ENCODE measurements around the gene GPX4.

The GPX4 gene

DNA sequence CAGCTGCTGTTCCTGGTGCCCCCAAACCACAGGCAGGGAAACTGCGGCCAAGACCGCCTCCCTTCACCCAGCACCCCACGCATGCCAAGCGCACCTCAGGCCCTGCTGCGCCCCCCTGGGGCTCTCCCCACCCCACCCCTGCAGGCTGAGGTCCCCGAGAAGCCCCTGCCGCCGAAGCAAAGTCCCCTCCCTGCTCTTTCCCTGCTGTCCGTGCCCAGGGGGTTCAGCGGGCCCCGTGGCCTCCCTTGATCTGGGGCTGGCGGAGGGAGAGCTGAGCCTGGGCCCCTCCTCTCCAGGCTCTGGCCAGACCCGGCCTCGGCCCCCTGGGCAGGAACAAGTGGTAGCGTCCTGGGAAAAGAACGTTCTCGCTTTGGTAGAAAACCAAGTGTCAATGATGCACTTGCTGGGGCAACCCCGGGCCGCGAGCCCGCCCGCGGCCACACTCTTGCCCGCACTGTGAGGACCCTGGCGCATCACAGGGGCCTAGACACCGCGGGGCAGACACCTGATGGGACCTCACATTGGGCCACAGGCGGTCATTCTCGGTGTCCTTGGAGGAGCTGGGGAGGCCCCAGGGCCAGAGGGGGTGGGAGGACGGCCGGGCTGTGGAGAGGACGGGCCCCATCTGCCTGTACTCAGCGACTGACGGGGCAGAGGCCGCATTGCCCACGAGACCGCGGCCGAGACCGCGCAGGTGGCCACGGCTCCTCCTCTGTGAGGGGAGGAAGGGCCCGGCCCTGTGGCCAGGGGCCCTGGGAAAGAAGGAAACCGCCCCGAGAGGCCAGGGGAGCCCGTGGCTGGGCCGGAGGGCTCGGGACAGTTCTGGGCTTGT is 29.0 kb downstream of the GPX4 start:
- peak; percentile 55 for DNase-seq

GRCh38 chr19:1133471-1133929 is 29.7 kb downstream of the GPX4 start:
- DNase-seq = peak; percentile 85

DNA sequence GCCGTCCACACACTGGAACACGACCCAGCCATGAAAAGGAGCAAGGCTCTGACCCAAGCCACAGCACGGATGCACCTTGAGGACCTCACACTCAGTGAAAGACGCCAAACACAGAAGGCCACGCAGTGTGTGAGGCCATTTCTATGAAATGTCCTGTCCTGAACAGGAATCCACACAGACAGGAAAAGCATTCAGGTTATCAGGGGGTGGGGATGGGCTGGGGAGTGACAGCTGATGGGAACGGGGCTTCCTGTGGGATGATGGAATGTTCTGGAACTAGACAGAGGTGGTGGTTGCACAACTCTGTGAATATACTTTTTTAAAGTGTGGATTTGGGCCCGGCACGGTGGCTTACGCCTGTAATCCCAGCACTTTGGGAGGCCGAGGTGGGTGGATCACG is 30.6 kb downstream of the GPX4 start:
- DNase-seq = no peak

DNA sequence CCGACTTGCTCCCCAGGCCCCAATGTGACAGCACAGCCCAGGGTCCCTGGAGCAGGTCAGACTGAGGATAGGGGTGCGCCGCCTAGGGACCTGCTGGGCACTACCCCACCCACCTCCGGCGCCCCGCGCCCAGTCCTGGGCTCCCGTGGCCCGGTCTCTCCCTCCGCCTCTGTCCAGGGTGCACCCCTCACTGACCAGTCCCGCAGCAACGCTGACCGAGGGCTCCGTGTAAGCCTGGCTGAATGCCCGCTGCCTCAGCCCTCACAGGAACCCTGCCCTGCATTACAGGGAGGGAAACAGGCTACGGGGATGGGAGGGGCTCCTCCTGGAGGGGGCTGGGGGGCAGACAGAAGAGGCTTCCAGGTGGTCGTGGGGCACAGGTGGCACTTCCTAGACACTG is 31.7 kb downstream of the GPX4 start:
- no peak for DNase-seq

DNA sequence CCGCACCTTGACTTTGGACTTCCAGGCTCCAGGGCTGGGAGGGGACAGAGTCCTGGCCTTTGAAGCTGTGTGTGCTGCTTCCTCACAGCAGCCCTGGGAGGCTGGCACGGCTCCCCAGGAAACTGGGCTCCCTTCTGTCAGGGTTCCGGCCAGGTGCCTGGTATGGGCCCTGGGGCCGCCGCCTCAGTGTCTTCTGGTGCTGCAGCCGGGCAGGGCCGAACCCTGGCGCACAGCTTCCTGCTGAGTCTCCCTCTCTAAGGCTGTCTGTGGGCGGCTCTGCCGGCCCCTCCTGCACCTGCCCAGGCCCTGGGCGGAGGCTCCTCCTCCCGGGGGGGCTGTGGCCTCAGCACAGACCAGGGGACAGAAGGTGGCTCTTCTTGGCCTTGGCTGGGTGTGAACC is 32.4 kb downstream of the GPX4 start:
- no peak for DNase-seq

GRCh38 chr19:1136621-1137317 is 33.0 kb downstream of the GPX4 start:
- DNase-seq = no peak

- DNase-seq = no peak
These were observed 34.3 kb downstream of the GPX4 start for GRCh38 chr19:1138121-1138520.

GRCh38 chr19:1139126-1139525 is 35.3 kb downstream of the GPX4 start:
- no peak for DNase-seq

DNA sequence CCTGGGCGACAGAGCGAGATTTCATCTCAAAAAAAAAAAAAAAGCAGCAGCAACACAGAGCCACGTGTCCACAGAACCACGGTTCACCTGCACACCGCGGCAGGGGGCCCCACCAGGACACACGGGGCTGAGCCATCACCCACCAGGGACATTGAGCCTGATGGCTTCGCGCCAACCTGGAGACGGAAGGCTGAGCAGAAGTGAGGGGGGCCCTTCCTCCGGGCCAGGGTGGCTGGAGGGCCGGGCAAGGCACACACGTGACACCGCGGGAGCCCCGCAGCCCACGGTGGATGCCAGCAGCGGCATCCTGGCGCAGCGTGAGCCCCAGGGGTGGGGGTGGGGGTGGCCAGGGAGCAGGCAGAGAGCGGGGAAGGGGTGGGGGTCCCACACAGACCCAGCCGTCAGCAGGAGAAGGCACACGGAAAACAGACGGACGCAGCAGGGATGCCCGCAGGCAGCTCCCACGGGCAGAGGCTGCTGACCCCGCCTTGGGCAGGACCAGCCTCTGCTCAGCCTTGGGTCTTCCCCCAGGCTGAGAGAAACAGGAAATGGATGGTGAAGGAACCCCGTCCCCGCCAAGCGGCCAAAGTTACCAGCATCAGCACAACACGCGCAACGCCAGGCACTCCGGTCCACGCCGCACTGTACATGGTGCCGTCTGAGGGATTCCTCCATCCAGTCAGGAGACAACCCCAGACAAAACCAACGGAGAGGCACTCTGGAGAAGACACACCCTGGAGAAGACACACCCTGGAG is 36.7 kb downstream of the GPX4 start:
- no peak for DNase-seq

- no peak for DNase-seq
These were observed 38.1 kb downstream of the GPX4 start for GRCh38 chr19:1141944-1142343.

- DNase-seq = no peak
These were observed 40.1 kb downstream of the GPX4 start for GRCh38 chr19:1143828-1144399.

DNA sequence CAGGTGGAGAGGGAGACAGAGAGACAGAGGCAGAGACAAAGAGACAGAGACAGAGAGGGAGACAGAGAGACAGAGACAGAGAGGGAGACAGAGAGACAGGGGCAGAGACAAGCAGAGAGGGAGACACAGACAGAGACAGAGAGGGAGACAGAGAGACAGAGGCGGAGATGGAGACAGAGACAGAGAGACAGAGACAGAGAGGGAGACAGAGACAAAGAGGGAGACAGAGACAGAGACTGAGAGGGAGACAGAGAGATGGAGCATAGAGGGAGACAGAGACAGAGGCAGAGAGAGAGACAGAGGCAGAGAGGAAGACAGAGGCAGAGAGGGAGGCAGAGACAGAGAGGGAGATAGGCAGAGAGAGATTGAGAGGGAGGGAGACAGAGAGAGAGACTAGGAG is 40.9 kb downstream of the GPX4 start:
- DNase-seq = no peak

GRCh38 chr19:1145635-1146411 is 42.0 kb downstream of the GPX4 start:
- no peak for DNase-seq

GRCh38 chr19:1146412-1146699 is 42.6 kb downstream of the GPX4 start:
- DNase-seq = no peak

GRCh38 chr19:1146858-1147780 is 43.3 kb downstream of the GPX4 start:
- no peak for DNase-seq

DNA sequence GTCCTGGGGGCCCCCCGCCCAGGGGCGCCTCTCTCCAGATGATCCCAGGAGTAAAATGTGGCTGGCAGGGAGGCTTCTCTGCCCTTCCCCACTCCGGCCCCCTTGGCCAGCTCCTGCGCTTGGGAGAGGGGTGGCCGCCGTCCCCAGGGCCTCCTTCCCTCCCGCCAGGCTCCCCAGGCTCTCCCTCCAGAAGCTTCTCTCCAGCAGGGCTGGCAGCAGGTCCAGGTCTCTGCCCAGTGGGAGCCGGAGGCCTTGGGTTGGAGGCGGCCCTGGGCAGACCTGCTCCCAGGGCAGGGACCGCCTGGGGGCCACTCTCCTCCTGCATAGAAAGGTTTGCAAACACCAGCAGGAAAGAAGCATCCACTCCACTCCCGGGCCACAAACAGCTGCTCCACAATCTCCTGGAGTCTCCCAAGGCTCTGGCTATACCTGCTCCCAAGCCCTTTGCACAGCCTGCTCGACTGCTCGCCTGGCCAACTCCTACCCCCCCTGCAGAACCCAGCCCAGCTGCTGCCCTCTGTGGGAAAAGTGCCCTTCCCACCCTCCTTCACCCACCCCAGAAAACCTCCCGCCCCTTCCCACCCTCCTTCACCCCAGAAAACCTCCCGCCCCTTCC is 44.2 kb downstream of the GPX4 start:
- DNase-seq = no peak

DNA sequence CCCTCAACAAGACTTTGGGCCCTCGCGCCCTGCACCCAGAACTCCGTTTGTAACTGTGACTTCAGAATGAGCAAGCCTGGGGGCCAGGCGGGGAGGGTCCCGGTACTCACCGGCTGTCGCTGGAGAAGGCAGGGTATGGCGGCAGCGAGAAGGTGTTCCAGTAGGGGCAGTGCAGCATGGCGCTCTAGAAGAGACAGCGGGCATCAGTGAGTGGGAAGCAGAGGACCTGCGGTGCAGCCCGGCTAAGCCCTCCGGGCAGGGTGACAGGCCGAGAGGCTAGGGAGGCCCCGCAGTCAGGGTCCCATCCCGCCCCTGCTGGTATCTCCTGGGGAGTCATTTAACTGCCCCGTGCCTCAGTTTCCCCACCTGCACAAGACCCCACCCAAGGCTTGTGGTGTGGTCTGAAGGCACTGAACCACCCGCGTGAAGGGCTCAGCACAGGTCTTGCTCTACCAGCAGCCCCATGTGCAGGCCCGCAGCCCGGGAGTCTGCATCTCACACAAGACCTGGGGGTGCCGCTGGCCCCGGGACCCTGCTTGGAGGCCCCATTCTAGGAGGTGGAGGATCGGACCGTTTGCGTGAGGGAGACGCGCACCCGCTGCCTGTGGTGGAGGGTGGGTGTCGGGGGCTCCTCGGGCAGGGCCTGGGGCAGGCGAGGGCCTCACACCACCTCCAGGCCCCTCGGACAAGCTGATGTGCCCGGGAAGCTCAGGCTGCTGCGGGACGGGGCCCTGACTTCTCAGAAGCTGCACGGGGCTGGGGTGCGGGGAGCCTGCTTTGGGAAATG is 45.7 kb downstream of the GPX4 start:
- no peak for DNase-seq

DNA sequence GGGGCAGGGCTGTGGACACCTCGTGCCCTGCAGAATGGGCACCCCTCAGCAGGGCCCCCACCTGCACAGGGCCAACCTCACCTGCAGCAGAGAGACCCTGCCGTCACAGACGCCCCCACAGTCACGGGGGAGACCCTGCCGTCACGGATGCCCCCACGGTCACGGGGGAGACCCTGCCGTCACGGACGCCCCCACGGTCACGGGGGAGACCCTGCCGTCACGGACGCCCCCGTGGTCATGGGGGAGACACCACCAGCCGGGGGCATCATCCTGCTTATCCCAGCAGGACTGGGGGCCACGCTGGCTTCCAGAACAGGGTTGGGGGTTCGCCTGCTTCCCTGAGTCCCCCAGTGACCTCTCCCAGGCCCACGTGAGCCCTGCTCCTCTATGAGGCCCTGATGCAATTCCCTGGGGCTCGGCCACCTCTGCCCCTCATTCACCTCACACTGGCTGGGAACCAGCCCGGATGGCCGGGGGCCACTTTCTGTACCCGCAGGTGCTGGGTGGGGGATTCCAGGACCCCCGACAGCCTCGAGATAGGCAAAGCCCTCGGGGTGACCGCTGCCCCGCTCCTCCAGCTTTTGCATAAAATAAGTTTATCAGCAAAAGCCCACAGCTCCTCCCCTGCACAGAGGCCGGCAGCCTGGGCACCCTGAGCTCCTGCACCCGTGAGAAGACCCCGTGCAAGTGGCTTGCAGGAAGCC is 46.7 kb downstream of the GPX4 start:
- no peak for DNase-seq

DNA sequence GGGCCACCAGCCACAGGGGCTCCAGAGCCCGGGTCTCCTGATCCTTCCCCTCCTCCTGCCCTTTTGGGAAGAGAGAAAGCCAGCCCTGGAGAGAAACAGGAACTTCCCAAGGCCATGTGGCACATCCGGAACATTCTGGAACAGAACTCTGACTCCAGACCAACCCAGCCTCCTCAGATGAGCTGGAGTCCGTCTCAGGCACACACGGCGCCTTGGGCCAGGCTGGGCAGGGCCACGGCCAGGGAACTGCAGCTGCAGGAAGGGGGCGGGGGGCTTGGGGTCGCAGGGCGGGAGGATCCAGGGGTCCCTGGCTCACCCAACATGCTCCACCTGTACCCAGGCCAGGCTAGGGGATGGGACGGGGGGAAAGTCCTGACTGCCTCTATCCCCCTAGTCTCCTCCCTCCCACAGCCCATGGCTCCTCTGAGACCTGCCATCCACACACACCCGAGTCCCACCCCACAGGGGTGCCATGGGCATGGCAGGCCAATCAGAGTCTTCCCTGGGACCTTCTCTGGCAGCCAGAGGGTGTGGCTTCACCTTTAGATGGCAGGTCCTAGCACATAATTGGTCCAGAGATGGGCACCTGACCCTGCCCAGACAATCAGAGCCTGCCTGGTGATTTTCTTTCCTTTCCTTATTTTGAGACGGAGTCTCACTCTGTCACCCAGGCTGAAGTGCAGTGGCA is 47.4 kb downstream of the GPX4 start:
- DNase-seq = no peak

Data from CD4-positive, alpha-beta T cell treated with Interleukin-15 for 1 hour (primary cell).